NCI-H1436 (cell line): ENCODE data around the gene CDC14A.
"Not testable (repeated sequence)": the region's sequence is repeated elsewhere in the genome, so short reads cannot be mapped to it uniquely, and the experiment has no call there.

Experiments used
- DNase-seq: peaks from one replicate; lab custom pipeline; 2025; lab: John Stamatoyannopoulos, UW

CDC14A gene

GRCh38 chr1:100337878-100338277 is 14.4 kb upstream of the CDC14A start:
- not testable (repeated sequence) for DNase-seq

- not testable (repeated sequence) for DNase-seq
Observed at GRCh38 chr1:100339735-100340134, 12.6 kb upstream of the CDC14A start.

- no peak for DNase-seq
Observed at GRCh38 chr1:100340494-100340893, 11.8 kb upstream of the CDC14A start.

- DNase-seq = no peak
Observed at GRCh38 chr1:100342348-100342747, 10.0 kb upstream of the CDC14A start.

GRCh38 chr1:100343897-100344296 is 8.4 kb upstream of the CDC14A start:
- DNase-seq = no peak

GRCh38 chr1:100344774-100345173 is 7.5 kb upstream of the CDC14A start:
- no peak for DNase-seq

- no peak for DNase-seq
Observed at GRCh38 chr1:100346387-100346786, 5.9 kb upstream of the CDC14A start.

GRCh38 chr1:100347009-100347966 is 5.0 kb upstream of the CDC14A start:
- DNase-seq = no peak

- DNase-seq = no peak
Observed at GRCh38 chr1:100348549-100349144, 3.7 kb upstream of the CDC14A start.

- no peak for DNase-seq
Observed at GRCh38 chr1:100349246-100349645, 3.1 kb upstream of the CDC14A start.

- DNase-seq = no peak
Observed at GRCh38 chr1:100350787-100351094, 1.6 kb upstream of the CDC14A start.

GRCh38 chr1:100351095-100351887 is 1.0 kb upstream of the CDC14A start:
- DNase-seq = peak; percentile 78

- DNase-seq = peak; percentile 10
Observed at GRCh38 chr1:100353071-100353801, 930 bp downstream of the CDC14A start.

GRCh38 chr1:100353988-100354387 is 1.7 kb downstream of the CDC14A start:
- DNase-seq = no peak

- peak; percentile 29 for DNase-seq
Observed at GRCh38 chr1:100354971-100355394, 2.7 kb downstream of the CDC14A start.

- DNase-seq = no peak
Observed at GRCh38 chr1:100358210-100358609, 5.9 kb downstream of the CDC14A start.

GRCh38 chr1:100359139-100359538 is 6.8 kb downstream of the CDC14A start:
- DNase-seq = no peak

- no peak for DNase-seq
Observed at GRCh38 chr1:100360790-100361510, 8.6 kb downstream of the CDC14A start.

GRCh38 chr1:100361511-100362089 is 9.3 kb downstream of the CDC14A start:
- DNase-seq = no peak

GRCh38 chr1:100362821-100363466 is 10.6 kb downstream of the CDC14A start:
- no peak for DNase-seq
